SK-N-SH (cell line): ENCODE data around the gene TRIM60.

ENCODE experiments used
- EZH2phosphoT487 ChIP-seq: fragments of 200-600 bp; sonication (generic); IDR thresholded peaks from 2 replicates; pipeline ENCODE4 v1.6.1; 2017; ENCODE audit warnings: low read depth, mixed run types, mild to moderate bottlenecking, antibody characterized with exemption, moderate library complexity, borderline replicate concordance
- GABPA ChIP-seq: IDR thresholded peaks from 2 replicates; pipeline ENCODE4 v1.4.0; 2012; ENCODE audit warnings: low read depth, mild to moderate bottlenecking
- GATA2 ChIP-seq: sonication (generic); formaldehyde crosslinking; IDR thresholded peaks from 2 replicates; pipeline ENCODE4 v1.5.0; 2020; ENCODE audit warnings: mild to moderate bottlenecking, missing genetic modification reagents
- MAX ChIP-seq: IDR thresholded peaks from 2 replicates; pipeline ENCODE4 v1.4.0; 2012; ENCODE audit warnings: low read depth
- RAD21 ChIP-seq: IDR thresholded peaks from 2 replicates; pipeline ENCODE4 v1.6.1; 2012; ENCODE audit warnings: mild to moderate bottlenecking, low read length
- RCOR1 ChIP-seq: fragments of 150-350 bp; IDR thresholded peaks from 2 replicates; pipeline ENCODE4 v1.6.1; 2017; ENCODE audit warnings: antibody characterized with exemption, low read length
- TAF1 ChIP-seq: IDR thresholded peaks from 2 replicates; pipeline ENCODE4 v1.6.1; 2012; ENCODE audit warnings: low read depth, mild to moderate bottlenecking, low read length, moderate library complexity, borderline replicate concordance
- TCF12 ChIP-seq: IDR thresholded peaks from 2 replicates; pipeline ENCODE4 v1.4.0; 2012
- YY1 ChIP-seq: IDR thresholded peaks from 2 replicates; pipeline ENCODE4 v1.4.0; 2012; ENCODE audit warnings: low read depth, mild to moderate bottlenecking
- TF ChIP-seq, protein P1 (sequence below): IDR thresholded peaks from 2 replicates; pipeline ENCODE4 v1.4.0; 2012; ENCODE audit warnings: low read depth, borderline replicate concordance
- TF ChIP-seq, protein P2 (sequence below): fragments of 150-350 bp; IDR thresholded peaks from 2 replicates; pipeline ENCODE4 v1.6.1; 2017; ENCODE audit warnings: antibody characterized with exemption, low read length, low read depth, borderline replicate concordance
- TF ChIP-seq, protein P3 (sequence below): fragments of 200-600 bp; sonication (generic); IDR thresholded peaks from 2 replicates; pipeline ENCODE4 v1.6.1; 2017; ENCODE audit warnings: antibody characterized with exemption, mild to moderate bottlenecking, moderate library complexity
- TF ChIP-seq, protein P4 (sequence below): IDR thresholded peaks from 2 replicates; pipeline ENCODE4 v1.6.1; 2012; ENCODE audit warnings: mild to moderate bottlenecking, low read depth, low read length, moderate library complexity

- TF ChIP-seq MAX (no peak), RCOR1 (no peak), TCF12 (no peak), GATA2 (CRISPR knock-in tag) (no peak), EZH2phosphoT487 (no peak), TAF1 (no peak), YY1 (no peak), RAD21 (no peak), GABPA (no peak)
- TF ChIP-seq, protein P1, sequence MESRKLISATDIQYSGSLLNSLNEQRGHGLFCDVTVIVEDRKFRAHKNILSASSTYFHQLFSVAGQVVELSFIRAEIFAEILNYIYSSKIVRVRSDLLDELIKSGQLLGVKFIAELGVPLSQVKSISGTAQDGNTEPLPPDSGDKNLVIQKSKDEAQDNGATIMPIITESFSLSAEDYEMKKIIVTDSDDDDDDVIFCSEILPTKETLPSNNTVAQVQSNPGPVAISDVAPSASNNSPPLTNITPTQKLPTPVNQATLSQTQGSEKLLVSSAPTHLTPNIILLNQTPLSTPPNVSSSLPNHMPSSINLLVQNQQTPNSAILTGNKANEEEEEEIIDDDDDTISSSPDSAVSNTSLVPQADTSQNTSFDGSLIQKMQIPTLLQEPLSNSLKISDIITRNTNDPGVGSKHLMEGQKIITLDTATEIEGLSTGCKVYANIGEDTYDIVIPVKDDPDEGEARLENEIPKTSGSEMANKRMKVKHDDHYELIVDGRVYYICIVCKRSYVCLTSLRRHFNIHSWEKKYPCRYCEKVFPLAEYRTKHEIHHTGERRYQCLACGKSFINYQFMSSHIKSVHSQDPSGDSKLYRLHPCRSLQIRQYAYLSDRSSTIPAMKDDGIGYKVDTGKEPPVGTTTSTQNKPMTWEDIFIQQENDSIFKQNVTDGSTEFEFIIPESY: no peak
- TF ChIP-seq, protein P2, sequence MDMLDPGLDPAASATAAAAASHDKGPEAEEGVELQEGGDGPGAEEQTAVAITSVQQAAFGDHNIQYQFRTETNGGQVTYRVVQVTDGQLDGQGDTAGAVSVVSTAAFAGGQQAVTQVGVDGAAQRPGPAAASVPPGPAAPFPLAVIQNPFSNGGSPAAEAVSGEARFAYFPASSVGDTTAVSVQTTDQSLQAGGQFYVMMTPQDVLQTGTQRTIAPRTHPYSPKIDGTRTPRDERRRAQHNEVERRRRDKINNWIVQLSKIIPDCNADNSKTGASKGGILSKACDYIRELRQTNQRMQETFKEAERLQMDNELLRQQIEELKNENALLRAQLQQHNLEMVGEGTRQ: no peak
- TF ChIP-seq, protein P3, sequence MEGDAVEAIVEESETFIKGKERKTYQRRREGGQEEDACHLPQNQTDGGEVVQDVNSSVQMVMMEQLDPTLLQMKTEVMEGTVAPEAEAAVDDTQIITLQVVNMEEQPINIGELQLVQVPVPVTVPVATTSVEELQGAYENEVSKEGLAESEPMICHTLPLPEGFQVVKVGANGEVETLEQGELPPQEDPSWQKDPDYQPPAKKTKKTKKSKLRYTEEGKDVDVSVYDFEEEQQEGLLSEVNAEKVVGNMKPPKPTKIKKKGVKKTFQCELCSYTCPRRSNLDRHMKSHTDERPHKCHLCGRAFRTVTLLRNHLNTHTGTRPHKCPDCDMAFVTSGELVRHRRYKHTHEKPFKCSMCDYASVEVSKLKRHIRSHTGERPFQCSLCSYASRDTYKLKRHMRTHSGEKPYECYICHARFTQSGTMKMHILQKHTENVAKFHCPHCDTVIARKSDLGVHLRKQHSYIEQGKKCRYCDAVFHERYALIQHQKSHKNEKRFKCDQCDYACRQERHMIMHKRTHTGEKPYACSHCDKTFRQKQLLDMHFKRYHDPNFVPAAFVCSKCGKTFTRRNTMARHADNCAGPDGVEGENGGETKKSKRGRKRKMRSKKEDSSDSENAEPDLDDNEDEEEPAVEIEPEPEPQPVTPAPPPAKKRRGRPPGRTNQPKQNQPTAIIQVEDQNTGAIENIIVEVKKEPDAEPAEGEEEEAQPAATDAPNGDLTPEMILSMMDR: no peak
- TF ChIP-seq, protein P4, sequence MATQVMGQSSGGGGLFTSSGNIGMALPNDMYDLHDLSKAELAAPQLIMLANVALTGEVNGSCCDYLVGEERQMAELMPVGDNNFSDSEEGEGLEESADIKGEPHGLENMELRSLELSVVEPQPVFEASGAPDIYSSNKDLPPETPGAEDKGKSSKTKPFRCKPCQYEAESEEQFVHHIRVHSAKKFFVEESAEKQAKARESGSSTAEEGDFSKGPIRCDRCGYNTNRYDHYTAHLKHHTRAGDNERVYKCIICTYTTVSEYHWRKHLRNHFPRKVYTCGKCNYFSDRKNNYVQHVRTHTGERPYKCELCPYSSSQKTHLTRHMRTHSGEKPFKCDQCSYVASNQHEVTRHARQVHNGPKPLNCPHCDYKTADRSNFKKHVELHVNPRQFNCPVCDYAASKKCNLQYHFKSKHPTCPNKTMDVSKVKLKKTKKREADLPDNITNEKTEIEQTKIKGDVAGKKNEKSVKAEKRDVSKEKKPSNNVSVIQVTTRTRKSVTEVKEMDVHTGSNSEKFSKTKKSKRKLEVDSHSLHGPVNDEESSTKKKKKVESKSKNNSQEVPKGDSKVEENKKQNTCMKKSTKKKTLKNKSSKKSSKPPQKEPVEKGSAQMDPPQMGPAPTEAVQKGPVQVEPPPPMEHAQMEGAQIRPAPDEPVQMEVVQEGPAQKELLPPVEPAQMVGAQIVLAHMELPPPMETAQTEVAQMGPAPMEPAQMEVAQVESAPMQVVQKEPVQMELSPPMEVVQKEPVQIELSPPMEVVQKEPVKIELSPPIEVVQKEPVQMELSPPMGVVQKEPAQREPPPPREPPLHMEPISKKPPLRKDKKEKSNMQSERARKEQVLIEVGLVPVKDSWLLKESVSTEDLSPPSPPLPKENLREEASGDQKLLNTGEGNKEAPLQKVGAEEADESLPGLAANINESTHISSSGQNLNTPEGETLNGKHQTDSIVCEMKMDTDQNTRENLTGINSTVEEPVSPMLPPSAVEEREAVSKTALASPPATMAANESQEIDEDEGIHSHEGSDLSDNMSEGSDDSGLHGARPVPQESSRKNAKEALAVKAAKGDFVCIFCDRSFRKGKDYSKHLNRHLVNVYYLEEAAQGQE: no peak
These were observed 20.4 kb upstream of the TRIM60 start for GRCh38 chr4:165011403-165011802.
